Left ventricle myocardium inferior (tissue), 1 donor: Measurements from ENCODE around the gene TOMM7. TPM values are rescaled to one million over a fixed set of nuclear protein-coding genes. Genes with fewer than 3 reads are reported as not detected.

Source experiments
- DNase-seq: peaks from one replicate; pipeline ENCODE4 v3.0.0-alpha.2; 2020
- H3K27ac ChIP-seq: fragments of 200-600 bp; replicated peaks from 2 replicates; pipeline ENCODE4 v1.8.0; 2021
- H3K27me3 ChIP-seq: fragments of 200-600 bp; 2 replicates; pipeline ENCODE4 v1.8.0; 2021; ENCODE audit warnings: low read depth
- H3K36me3 ChIP-seq: fragments of 200-600 bp; 2 replicates; pipeline ENCODE4 v1.8.0; 2021
- H3K4me1 ChIP-seq: fragments of 200-600 bp; 2 replicates; pipeline ENCODE4 v1.8.0; 2021
- H3K4me3 ChIP-seq: fragments of 200-600 bp; 2 replicates; pipeline ENCODE4 v1.8.0; 2021; ENCODE audit warnings: mild to moderate bottlenecking, moderate library complexity
- H3K9me3 ChIP-seq: fragments of 200-600 bp; replicated peaks from 2 replicates; pipeline ENCODE4 v1.8.0; 2021
- intact Hi-C: fragments of 100-400 bp; cut with micrococcal nuclease; formaldehyde crosslinking; loops from one replicate; pipeline ENCODE4 v1.11.0; 2022
- total RNA-seq: library from RNA; stranded (reverse); fragmentation: NEBNext Ultra II Directional; extraction: Animal tissue kit (Norgen Biotek cat#: 25700); gene quantifications from one replicate; pipeline ENCODE4 v1.2.1, GENCODE V29; 2021
- TF ChIP-seq, protein P1 (sequence below): fragments of 200-600 bp; IDR thresholded peaks from 2 replicates; pipeline ENCODE4 v1.8.0; 2021; ENCODE audit warnings: antibody characterized with exemption, mild to moderate bottlenecking, borderline replicate concordance
- donor health status: DM: no; HTN: yes; CAD: no; lungs with severe emphysema.

Gene TOMM7
- total RNA-seq, 1 donor from 2014 or later, result 563 TPM

DNA sequence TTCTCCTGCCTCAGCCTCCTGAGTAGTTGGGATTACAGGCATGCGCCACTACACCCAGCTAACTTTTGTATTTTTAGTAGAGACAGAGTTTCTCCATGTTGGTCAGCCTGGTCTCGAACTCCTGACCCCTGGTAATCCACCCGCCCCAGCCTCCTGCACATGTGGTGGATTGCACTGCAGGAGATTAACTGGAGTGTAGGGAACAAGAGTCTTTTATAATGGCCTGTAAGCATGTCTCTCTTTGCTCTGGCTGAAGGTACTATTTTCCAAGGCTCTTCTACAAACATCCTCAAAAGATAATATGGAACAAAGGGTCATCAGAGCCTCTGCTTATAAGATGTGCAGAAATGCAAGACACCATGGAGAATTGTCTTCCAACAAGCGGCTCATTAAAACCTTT is 3.2 kb downstream of the TOMM7 start:
- TF ChIP-seq, protein P1, sequence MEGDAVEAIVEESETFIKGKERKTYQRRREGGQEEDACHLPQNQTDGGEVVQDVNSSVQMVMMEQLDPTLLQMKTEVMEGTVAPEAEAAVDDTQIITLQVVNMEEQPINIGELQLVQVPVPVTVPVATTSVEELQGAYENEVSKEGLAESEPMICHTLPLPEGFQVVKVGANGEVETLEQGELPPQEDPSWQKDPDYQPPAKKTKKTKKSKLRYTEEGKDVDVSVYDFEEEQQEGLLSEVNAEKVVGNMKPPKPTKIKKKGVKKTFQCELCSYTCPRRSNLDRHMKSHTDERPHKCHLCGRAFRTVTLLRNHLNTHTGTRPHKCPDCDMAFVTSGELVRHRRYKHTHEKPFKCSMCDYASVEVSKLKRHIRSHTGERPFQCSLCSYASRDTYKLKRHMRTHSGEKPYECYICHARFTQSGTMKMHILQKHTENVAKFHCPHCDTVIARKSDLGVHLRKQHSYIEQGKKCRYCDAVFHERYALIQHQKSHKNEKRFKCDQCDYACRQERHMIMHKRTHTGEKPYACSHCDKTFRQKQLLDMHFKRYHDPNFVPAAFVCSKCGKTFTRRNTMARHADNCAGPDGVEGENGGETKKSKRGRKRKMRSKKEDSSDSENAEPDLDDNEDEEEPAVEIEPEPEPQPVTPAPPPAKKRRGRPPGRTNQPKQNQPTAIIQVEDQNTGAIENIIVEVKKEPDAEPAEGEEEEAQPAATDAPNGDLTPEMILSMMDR, result no peak
- no peak for DNase-seq
- no peak overlapping the region for H3K27ac ChIP-seq
- peaks cover 33% of the 10 kb centered on the region for H3K36me3 ChIP-seq
- intact Hi-C loops, result no loop called here
- no peaks in the 10 kb centered on the region for H3K27me3 ChIP-seq
- H3K4me3 ChIP-seq, result no peak overlapping the region
- peaks cover 69% of the 10 kb centered on the region for H3K4me1 ChIP-seq
- no peaks in the 10 kb centered on the region for H3K9me3 ChIP-seq

DNA sequence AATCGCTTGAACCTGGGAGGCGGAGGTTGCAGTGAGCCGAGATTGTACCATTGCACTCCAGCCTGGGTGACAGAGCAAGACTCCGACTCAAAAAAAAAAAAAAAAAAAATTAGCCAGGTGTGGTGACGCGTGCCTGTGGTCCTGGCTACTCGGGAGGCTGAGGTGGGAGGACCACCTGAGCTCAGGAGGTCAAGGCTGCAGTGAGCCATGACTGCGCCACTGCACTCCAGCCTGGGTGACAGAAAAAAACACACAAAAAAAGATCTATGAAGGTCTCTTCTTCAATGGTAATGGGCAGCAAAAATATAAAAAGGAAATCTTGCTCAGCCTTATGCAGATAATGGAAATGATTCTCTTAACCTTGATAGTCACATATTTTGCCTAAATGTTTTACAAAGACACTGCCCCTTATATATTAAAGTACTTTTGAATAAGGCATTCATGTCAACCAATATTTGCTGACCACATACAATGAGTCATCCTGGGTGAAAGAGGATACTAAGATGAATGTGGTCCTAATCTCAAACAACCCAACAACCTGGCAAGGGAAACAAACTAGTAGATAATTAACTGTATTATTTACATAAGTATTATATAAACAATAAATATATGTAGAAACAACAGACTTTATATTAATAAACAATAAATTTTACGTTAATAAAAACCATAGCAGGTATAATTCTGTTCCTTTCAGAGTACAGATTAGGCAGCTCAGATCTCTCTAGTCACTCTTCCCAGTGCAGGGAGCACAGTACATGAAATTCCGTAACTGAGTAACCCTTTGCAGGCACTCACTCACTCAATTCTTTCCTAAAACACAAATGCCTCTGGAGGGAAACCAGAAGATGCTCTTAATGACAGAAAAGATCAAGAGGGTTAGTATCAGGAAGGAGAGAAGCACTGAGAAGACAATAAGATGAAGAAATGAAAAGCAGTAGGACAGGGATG is 8.1 kb downstream of the TOMM7 start:
- no peaks in the 10 kb centered on the region for H3K9me3 ChIP-seq
- peaks cover 57% of the 10 kb centered on the region for H3K36me3 ChIP-seq
- peaks cover 58% of the 10 kb centered on the region for H3K4me1 ChIP-seq
- DNase-seq, result no peak
- H3K27me3 ChIP-seq, result no peaks in the 10 kb centered on the region
- TF ChIP-seq, protein P1, result no peak
- no peak overlapping the region for H3K27ac ChIP-seq
- H3K4me3 ChIP-seq, result no peak overlapping the region
- intact Hi-C loops, result no loop called here

DNA sequence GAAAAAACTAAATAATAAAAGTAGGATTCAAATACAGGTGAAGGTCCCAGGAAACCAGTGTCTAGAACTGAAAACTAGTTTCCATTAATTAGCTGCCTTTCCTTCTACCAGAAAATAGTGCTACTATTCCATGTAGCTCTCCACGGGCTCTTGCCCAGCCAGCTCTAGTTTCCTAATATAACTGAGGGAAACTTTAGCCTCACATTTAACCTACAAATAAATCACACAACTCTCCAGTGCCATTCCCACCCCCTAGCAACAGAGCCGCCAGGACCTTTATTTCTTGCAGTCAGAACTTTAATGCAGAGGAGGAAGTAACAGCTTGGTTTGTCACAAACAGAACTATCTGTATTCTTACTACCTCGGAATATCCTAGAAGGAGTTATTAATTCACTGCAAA is 10.3 kb downstream of the TOMM7 start:
- peaks cover 45% of the 10 kb centered on the region for H3K4me1 ChIP-seq
- TF ChIP-seq, protein P1, result no peak
- DNase-seq, result no peak
- H3K4me3 ChIP-seq, result no peak overlapping the region
- H3K27me3 ChIP-seq, result no peaks in the 10 kb centered on the region
- H3K27ac ChIP-seq, result peak overlapping the region; percentile 60
- no peaks in the 10 kb centered on the region for H3K9me3 ChIP-seq
- H3K36me3 ChIP-seq, result peaks cover 49% of the 10 kb centered on the region
- intact Hi-C loops, result no loop called here

DNA sequence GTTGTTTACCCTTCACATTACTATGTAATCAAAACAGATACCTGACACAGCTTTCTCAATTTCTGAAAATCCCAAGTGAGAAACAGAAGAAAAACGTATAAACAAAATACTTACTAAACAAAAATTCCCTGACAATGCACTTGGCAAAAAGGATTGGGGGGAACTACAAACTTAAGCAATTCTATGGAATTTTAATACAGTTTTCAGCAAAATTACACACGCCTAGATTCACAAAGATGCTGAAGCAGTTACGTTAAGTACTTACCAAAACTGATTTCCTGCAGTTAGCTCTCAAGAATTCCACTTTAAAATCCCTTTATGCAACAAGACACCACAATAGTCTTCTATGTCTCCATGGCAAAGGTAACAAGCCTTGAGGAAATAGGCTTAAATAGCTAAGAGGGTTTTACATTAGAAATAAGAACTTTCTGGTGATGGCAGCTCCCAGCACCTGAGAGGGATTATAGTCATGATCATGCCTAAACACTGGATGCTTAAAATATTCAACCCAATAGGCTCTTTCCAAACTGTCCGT is 10.8 kb downstream of the TOMM7 start:
- H3K36me3 ChIP-seq, result peaks cover 44% of the 10 kb centered on the region
- no peak for DNase-seq
- no peak overlapping the region for H3K4me3 ChIP-seq
- H3K27me3 ChIP-seq, result no peaks in the 10 kb centered on the region
- peak overlapping the region; percentile 60 for H3K27ac ChIP-seq
- TF ChIP-seq, protein P1, result no peak
- no peaks in the 10 kb centered on the region for H3K9me3 ChIP-seq
- peaks cover 43% of the 10 kb centered on the region for H3K4me1 ChIP-seq
- intact Hi-C loops, result no loop called here

DNA sequence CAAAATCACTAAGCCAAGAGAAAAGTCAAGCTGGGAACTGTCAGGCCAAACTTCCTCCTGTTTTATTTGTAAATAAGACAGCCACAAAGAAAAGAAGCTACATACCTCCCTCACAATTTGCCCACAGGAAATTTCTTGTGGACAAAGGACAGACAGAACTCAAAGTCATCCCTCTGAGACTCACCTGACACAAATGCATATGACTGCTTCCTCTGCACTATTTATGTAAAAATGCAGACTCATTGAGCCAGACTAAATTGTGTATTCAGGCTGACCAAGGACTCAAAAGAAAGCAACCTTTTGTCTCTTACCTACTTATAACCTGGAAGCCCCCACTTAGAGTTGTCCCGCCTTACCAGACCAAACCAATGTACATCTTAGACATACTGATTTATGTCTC is 11.8 kb downstream of the TOMM7 start:
- H3K27me3 ChIP-seq, result no peaks in the 10 kb centered on the region

More for the DNA sequence above, 11.8 kb downstream of the TOMM7 start:
- DNase-seq, result no peak
- H3K27ac ChIP-seq, result peak overlapping the region; percentile 60
- no peak overlapping the region for H3K4me3 ChIP-seq
- H3K4me1 ChIP-seq, result peaks cover 34% of the 10 kb centered on the region
- peaks cover 35% of the 10 kb centered on the region for H3K36me3 ChIP-seq
- TF ChIP-seq, protein P1, result no peak
- intact Hi-C loops, result no loop called here
- H3K9me3 ChIP-seq, result no peaks in the 10 kb centered on the region
